Activated T-cell treated with anti-CD3 and anti-CD28 coated beads for 4 hours (primary cell): ENCODE results near the gene PAH.

Experiments used
- DNase-seq: peaks from one replicate; pipeline ENCODE4 v3.0.0-alpha.2; 2020

Gene PAH

GRCh38 chr12:102950107-102950949, 33.3 kb upstream of the PAH start:
- DNase-seq: no peak

DNA sequence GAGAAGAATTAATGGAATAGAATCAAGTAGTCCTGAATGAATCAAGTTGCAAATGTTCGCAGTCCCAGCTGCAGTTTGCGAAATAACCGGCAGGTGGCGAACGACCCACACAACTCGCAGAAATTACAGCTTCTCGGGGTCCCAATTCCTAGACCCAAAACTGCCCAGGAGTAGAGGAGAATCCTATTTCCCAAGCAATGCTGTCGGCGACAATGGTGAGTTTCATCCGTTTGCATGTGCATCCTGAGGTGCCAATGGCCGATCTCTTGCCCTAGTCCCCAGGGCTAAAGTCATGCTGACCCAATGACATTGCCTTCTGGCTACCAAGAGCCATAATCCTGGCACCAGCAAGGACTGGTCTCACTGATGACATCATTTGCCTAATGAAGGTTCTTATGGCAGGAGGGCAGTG, 31.9 kb upstream of the PAH start:
- peak; percentile 46 for DNase-seq

GRCh38 chr12:102946042-102946441, 29.0 kb upstream of the PAH start:
- no peak for DNase-seq

DNA sequence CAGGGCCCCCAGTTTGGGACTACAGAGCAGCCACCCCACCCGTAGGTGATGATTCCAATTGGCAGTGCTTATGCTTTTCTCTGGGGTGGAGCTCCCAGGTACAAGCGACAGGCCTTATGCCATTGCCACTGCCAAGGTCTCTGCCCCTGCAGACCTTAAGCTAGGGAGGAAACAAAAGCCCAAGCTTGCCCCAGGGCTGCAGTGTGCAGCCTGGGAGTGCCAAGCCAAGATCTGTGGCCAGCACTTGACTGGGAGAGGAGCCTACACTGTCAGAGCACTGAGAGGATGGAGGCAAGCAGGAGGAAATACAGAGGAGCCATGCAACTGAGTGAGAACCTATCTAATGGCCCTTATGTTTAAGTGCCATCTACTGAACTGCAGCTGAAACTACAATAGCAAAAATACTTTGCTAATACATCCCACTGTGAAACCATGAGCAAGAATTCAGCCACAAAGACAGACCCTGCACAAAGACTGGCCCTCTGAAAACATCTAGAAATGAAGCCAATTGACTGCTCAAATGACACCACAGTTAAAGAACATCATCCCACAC, 22.7 kb upstream of the PAH start:
- DNase-seq: no peak

DNA sequence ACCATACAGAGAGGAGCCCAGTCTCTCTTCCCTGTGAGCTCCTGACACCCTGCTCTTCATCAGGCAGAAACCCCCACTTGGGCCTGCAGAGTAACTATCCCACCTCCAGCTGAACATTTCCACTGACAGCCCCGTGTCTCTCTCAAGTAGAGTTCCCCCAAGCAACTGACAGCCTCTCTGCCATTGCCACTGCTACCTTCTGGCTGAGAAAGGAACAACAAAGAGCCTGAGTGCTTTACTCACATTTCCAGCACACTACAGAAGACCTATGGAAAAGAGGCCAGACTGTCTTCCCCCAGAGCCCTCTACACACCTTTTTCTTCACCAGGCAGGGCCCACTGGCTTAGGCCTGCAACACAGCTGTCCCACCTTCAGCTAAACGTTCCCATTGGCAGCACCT, 22.0 kb upstream of the PAH start:
- DNase-seq: no peak

DNA sequence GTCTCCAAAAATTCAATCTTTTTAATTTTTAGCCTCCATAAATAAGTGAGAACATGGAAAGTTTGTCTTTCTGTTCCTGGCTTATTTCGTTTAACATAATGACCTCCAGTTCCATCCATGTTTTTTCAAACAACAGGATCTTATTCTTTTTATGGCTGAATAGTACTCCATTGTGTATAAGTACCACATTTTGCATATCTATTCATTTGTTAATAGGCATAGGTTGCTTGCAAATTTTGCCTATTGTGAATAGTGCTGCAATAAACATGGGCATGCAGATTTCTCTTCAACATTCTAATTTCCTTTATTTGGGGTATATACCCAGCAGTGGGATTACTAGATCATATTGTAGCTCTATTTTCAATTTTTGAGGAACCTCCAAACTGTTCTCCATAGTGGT, 16.1 kb upstream of the PAH start:
- no peak for DNase-seq

DNA sequence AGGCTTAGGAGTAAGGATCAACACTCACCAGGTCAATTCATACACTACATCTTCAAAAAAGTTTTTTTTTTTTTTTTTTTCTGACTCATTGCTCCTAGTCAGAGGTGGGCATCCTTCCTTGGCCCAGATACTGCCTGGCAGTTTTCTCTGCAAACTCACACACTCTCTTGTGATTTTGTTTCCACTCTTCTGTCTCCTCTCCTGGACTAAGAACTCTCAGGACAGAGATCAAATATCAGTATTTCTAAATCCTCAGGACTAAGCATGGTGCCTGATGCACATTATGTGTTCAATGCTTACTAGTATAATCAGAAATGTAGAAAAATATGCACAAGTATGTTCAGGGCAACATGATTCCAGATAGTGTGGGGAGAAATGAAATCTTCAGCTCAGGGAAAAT, 10.2 kb upstream of the PAH start:
- DNase-seq: no peak

DNA sequence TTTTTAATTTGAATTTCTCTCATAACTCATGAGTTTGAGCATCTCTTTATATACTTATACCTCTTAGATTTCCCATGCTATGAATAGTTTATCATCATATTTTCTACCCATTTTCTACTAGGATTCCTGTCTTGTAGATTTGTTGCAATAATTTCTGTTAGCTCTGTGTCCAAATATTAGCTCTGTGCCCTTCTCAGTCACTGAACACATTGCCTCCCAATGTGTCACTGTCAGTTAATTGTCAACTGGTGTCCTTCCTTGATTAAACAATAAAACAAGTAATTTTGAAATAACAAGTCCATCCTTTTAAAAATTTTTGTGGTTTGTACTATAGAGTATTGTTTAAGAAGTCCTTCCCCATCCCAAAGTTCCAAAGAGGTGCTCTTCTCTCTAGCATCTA, 4.2 kb upstream of the PAH start:
- no peak for DNase-seq

GRCh38 chr12:102920271-102920670, 3.2 kb upstream of the PAH start:
- DNase-seq: no peak

DNA sequence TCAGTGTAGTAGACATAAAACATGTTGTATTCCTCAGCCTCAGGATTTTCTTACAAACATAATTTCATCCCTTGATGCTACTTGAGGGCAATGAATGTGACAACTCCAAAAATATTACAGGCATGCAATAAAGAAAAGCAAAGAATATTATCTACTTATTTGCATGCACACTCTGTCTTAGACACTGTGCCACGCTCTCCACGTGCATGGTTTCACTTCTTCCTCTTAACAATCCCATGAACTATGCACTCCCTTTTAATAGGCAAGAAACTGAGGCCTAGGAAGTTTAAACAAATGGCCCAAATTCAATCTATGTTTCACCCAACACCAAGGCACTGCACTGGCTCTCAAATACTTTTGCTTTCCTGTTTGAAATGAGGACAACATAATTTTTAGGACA, 1.8 kb upstream of the PAH start:
- no peak for DNase-seq

GRCh38 chr12:102916252-102917025, 605 bp downstream of the PAH start:
- no peak for DNase-seq

GRCh38 chr12:102913453-102914226, 3.4 kb downstream of the PAH start:
- no peak for DNase-seq

GRCh38 chr12:102912258-102912657, 4.8 kb downstream of the PAH start:
- no peak for DNase-seq

DNA sequence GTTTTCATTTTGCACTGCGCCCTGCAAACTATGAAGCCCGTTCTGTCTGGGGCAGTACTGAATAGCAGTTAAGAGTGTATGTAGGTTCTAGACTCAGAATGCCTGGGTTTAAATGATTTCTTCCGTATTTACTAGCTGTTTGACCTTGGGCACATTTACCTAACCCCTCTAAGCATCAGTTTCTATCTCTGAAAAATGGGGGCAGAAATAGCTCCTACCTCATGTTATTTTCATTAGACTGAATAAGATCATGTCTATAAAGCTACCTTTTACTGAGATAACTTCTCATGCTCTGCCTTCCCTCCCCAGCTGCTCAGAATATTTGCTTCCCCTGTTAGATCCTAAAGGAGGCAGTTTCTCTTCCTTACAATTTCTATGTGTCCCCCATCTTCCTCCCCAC, 5.7 kb downstream of the PAH start:
- no peak for DNase-seq

GRCh38 chr12:102910792-102911191, 6.3 kb downstream of the PAH start:
- no peak for DNase-seq

- DNase-seq: no peak
These were observed 6.9 kb downstream of the PAH start for GRCh38 chr12:102910137-102910536.

GRCh38 chr12:102907918-102908317, 9.1 kb downstream of the PAH start:
- no peak for DNase-seq

- DNase-seq: no peak
These were observed 11.8 kb downstream of the PAH start for GRCh38 chr12:102905229-102905628.

DNA sequence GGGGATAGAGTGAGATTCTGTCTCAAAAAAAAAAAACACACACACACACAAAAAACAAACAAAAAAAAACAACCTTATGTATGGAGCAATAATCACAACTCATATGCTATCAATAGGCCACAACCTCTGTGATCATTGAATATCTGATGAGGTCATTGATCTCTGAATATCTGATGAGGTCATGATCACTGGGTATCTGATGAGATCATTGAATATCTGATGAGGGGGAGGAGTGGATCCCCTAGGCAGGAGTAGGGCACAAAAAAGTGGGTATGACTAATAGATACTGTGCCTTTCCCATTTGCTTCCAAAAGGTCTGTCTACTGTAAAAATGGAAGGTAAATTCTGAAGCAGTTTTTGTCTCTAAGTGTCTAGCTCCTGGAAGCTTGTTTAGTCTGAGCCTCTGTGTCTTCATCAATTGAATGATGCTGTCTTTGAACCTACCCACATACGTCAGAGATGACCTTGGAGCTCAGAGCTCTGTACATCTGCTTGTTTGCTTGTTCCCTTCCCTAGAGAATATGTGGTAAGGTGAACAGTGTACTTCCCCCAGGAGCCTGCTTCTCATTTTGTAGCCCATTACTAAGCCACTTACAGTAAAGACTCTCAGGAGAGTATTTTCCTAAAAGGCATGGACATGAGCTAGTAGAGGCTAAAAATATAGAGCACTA, 13.6 kb downstream of the PAH start:
- DNase-seq: no peak

DNA sequence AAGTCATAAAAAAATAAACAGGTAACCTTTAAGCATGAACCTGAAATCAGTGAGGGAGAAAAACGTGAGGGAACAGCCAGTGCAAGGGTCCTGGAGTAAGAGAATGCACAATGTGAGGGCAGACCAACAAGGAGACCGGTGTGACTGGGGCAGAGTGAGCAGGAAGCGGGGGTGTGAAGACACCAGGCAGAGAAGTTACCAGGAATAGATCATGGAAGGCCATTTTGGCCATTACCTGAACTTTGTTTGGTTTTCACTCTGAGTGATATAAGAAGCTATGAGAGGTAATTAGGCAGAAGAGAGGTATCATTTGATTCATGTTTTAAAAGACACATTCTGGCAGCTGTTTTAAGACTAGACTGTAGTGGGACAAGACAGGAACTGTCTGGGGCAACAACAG, 15.0 kb downstream of the PAH start:
- no peak for DNase-seq

DNA sequence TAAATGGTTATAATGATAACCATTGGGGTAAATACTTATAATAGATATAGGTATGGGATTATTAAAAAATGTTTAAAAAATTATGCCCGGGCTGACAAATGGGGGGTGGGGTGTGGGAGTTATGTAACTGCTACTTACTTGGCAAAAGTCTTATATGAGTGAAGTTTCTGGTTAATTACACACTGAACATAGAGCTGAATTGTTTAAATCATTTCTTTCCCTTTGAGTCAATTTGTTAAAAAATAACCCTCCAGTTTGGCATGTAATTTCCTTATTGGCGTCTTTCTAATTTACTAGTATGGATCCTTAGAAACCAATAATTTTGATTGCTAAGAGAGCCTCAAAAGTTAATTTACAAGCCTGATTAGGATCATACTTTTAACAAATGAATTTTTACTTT, 16.7 kb downstream of the PAH start:
- DNase-seq: no peak

- no peak for DNase-seq
These were observed 21.0 kb downstream of the PAH start for GRCh38 chr12:102896067-102896466.

DNA sequence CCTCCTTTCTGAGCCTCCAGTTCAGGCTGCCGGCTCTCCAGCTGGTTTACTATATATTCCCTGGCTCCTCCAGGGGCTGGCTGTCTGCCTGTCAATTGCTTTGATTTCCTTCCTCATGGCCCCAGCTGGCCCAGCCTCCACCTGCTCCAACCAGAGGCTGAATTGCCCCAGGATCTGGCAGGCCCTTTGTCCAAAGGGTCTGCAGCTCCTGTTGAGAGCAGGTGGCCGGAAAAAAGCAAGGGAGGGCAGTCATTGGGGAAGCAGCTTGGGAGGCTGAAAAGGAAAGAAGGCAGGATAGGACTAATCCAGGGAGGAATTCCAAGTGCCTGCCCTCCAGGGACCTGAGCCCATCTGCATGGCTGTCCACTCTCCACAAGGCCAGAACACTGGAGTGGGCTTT, 25.3 kb downstream of the PAH start:
- DNase-seq: no peak
